Stimulated activated CD8-positive, alpha-beta memory T cell treated with anti-CD3 and anti-CD28 coated beads, Interleukin-15, amount 100 ng/mL, for 48 hours (primary cell): ENCODE results near the gene TTR.

ENCODE experiments used
- DNase-seq, 2 donors: peaks; one replicate each; pipeline ENCODE4 v3.0.0-alpha.2; 2020; ENCODE audit warnings: low read depth in 2 of 2

TTR gene

GRCh38 chr18:31591628-31592027 is at the start of gene TTR:
Gene TTR, plus strand, starts transcription at chr18:31591877. Its CDS starts 26 bp downstream, at chr18:31591903.
- DNase-seq, result no peak

GRCh38 chr18:31546476-31546875 is 45.2 kb upstream of the TTR start:
- DNase-seq, result no peak

DNA sequence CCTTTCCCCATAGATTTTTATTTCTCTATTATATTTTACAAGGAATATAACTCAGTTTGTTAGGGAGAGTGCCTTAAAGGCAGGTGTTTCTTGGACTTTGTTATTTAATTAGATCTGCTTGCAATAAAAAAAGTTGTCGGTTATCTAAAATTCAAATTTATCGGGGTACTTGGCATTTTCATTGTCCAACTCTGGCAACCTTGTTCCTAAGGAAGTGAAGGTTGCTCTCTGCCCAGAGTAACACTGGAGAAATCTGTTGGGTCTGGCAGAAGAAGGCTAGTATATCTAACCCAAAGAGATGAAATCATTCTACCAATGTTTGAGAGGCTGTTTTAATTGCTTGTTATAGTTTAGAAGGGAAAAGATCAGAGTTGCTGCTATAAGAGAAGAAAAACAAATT is 42.8 kb upstream of the TTR start:
- DNase-seq, result no peak

DNA sequence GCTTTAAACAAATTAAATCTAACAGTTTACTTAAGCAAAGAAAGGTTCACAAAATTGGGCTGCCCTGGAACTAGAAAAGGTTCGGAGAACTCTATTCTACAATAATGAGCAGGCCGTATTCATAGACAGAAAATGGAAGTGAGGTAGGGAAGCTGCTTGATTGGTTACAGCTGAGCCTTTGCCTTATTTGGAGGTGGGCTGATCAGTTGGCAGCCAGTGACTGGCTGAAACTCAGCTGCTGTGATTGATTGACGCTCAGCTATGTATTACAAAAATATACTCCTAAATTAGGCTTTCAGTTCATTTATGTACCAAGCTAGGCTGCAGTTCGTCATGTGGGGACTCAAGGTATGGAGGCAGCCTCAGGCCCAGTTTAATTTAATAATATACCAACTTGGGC is 42.3 kb upstream of the TTR start:
- DNase-seq, result no peak

DNA sequence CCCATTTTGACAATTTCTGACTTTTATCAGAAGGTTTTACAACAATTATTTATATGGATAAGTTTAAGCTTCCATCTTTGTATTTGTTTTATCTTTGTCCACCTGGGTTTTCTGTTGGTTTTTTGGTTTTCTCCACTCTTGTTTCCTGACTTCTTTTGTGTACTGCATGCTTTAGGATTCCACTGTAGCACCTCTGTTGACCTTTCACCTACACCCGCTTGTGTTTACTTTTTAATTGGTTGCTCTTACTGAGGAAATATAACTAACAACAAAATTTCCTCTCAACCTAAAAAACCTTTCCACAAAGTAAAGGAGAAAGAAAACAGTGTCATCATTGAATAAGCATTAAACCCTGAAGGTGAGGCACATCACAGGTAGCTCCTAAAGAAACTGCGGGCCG is 39.8 kb upstream of the TTR start:
- no peak for DNase-seq

- no peak for DNase-seq
Measured at GRCh38 chr18:31553800-31554199, 37.9 kb upstream of the TTR start.

DNA sequence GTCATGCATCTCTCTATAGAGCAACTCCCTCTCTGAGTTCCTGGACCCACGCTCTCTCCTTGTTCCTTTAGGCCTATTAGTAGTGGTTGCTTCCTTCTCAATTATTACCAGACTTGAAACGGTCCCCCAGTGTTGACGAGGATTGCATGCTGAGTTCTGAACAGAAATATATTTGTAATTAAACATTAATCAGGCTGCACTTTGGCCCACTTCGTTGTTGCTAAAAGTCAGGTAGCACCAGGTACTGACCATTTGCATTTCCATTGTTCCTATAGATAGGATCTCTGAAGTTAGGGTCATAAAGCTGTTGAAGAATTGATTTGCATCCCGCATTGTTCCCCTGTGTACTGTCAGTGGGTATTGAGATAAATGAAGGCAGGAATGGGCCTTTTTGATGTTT is 36.9 kb upstream of the TTR start:
- no peak for DNase-seq

GRCh38 chr18:31555971-31556747 is 35.5 kb upstream of the TTR start:
- DNase-seq, result no peak

DNA sequence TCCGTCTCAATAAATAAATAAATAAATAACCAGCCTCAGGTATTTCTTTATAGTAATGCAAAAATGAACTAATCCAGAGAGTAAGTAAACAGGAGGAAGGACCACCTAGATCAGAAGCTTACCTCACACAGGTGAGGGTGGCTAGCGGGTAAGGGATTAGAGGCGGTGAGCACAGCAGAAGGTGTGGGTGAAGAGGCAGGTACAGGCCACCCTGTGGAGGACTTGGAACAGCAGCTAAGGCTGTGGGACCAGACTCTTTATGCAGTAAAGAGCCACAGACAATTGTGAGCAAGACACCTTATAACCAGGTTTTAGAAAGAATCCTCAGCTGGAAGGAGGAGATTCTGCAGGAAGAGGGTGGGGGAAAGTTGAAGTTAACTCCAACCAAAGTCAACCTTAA is 34.2 kb upstream of the TTR start:
- DNase-seq, result no peak

- no peak for DNase-seq
Measured at GRCh38 chr18:31558567-31558966, 33.1 kb upstream of the TTR start.

DNA sequence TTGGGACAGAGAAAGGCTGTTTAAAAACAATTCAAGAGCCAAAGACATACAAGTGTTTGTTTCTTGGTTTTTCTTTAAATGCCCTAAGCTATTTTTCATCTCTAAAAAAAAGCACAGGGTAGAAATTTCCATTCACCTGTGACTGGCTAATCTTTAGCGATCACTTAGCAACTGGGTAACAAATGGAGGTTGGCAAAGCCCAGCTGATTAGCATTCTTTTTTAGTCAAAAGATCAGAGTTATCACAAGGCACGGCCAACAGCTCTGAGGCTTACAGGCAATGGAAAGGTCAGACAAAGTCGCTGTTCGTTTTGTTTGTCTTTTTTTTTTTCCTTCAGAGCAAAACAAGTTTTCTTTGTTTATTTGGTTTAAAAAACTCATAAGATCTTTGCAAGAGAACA is 29.0 kb upstream of the TTR start:
- DNase-seq, result no peak

DNA sequence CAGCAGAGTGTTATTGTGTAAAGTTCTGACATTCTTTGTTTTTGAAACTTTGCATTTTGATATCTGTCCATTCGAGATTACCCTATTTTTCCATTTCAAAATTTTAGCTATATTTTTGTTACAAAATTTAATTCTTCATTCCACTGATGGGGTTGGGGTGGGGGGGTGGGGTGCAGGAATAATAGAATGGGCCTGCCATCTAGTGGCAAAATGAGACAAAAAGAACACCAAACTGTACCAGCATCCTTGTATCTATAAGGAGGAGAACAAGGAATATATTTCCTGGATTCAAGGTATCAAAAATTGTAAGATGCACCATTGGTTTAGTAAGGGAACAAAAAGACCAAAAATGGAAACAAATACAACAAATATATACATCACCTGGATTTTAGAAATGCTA is 27.9 kb upstream of the TTR start:
- DNase-seq, result no peak

- no peak for DNase-seq
Measured at GRCh38 chr18:31565345-31565744, 26.3 kb upstream of the TTR start.

DNA sequence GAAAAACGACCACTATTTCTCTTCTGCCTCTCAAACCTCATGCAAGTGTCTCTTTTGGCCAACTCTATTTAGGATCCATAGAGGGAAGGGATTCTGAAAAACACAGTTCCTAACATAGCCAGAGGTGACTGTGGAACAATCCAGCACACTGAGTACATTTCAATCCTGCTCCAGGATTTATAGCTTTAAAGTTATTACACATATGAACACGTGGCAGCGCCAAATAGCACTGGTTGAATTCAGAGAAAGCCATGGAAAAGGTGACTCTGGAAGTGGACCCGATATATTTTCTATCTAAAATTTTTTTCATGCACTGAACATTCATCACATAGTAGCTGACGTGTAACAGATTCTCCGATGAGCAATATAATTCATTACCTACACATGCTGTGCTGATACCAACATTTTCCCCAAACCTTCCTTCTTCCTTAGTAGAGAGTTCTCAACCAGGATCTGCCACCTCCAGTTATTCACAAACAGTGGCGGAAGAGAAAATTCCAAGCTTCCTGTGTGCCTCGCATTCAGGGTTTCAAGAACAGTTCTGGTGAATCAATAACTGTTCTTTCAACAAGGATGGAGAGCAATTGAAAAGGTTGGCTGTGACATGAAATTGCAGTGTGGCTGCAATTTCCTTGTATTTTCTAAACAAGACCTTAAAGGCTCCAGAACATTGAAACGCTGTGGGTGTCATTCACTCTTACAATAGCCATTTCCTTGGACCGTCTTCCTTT is 25.7 kb upstream of the TTR start:
- DNase-seq, result no peak

DNA sequence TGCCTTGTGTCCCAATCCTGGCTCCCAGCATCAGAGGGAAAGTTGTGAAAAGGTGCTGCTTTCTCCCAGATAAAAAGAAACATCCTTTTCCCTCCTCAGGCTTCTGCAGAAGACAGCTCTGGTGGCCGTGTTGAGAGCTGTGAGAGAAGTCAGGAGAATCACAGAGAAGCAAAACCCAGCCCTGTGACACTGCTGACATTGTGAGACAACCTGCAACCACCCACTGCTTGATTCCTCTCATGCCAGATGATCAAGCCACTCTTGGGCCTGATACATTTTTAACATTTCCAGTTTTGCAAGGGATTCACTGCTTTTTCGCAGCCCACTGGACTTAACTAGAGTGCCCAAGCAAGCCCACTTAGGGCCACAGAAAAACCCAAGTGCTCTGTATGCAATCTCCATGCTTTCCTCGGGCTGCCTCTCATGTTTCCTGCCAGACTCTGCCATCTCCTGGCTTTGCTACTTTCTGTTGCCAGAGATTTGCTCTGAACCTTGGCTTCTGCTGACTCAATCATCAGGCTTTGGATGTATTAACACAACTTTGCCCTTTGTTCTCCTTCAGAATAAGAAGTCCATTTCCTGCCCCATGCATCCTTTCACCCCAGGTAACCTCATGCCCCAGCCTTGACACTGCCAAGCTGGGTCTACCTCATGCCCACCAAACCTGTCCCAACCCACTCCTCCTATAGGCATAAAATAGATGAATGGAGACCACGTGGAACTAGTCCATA is 24.9 kb upstream of the TTR start:
- no peak for DNase-seq

GRCh38 chr18:31572368-31572767 is 19.3 kb upstream of the TTR start:
- no peak for DNase-seq

- no peak for DNase-seq
Measured at GRCh38 chr18:31573051-31573450, 18.6 kb upstream of the TTR start.

DNA sequence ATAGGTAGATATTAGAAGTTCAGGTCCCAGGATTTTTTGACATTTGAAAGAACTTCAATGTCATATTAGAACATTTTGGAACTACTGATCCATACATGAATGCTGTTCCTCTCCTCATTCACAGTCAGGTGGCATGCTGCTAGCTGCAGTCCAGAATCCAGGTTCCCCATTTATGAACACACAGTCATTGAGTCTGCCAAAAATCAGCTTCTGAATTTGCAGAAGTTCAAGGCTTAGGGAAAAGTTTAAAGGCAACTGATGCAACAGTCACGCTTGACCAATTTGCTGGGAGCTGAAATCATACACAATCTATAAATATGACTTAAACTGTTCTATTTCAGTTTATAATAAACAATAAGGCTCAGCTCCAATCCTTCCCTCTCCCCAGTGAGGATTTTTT is 17.3 kb upstream of the TTR start:
- DNase-seq, result no peak

DNA sequence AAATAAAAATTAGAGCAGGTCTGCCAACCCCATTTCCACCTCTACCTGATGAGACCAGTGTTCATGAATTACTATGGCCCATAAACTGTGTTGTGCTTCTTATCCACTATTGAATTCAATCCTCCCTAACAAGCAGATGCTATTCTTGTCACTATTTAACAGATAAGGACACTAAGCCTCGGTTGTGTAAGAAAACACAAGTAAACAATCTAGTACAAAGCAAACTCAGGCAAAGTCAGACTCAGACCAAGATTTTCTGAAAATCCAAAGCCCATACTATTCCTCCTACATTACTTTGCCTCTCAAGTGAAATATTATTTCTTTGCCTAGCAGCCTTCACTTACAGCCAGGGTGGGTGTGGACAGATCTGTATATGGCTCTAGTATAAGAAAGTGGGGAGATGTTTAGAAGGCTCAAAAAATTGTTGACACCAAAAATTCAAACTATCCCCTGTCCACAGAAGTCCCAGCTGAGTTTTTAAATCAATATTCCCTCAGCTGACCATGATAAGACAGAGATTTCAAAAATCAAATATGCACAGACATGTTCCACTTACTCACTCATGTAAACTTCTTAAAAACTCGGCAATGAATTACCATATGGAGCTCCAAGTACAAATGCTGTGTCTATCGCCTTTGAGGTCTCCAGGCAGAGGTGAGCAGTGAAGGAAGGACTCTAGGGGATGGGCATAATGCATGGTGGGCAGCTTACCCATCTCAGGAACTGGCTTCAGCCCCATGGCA is 16.0 kb upstream of the TTR start:
- no peak for DNase-seq

GRCh38 chr18:31576670-31577069 is 15.0 kb upstream of the TTR start:
- no peak for DNase-seq

DNA sequence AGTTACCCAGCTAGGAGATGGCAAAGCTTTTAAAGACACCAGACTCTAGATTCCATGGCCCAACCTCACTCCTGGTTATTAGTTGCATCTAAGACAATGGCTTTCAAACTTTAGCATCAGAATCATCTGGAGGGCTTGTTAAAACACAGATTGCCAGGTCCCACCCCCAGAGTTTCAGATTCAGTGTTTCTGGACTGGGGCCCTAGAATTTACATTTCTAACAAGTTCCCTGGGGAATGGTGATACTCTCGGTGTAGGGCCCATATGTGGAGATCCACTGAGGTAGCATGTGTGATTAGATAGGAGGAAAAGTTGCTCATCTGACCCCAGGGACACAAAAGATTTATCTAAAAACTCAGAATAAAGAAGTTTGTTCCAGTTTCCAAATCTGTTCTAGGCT is 14.5 kb upstream of the TTR start:
- no peak for DNase-seq

DNA sequence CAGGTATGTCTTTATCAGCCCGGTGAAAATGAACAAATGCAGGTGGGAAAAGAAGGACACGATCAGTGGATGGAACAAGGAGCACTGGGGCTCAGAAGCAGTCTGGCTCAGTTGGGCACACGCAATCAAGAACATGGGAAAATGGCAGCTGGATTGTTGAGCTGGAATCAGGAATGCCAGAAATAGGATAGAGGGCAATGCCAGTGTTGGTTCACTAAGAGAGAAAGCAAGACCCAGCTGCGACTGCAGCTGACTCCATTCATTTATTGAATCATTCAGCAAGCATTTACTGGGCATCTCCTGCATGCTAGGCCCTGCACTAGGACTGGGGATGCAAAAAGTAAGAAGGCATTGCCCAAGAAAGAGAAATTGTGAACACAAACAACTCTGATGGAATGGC is 13.6 kb upstream of the TTR start:
- no peak for DNase-seq
